Measurements from ENCODE around the gene POLR1C.

DNA sequence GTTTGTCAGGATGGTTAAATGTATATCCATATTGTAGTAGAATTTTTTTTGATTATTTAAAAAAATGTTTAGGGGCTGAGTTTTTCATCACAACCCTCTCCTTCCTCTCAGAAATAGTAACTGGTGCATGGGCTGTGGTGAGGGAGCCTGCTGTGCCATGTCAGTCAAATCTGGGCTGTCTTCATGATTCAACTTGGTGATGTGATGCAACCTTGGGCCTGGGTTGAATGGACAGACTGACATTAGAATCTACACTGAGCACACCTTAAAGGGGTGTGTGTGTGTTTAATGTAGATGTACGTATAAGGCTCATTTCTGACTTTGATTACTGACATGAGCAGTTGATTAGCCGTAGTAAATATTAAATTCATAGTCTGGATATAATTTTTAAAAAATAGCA lies 35.8 kb upstream of the POLR1C start:
- no peak for TF ChIP-seq POLR2A (IDR thresholded peaks at IDR 0.05)
- TF ChIP-seq CTCF (IDR thresholded peaks at IDR 0.05): no peak
